Femur (tissue), 1 donor: ENCODE data around the gene TRAPPC11.

ENCODE experiments used
- DNase-seq: peaks from one replicate; pipeline ENCODE4 v3.0.0-alpha.2; 2017

TRAPPC11 gene

DNA sequence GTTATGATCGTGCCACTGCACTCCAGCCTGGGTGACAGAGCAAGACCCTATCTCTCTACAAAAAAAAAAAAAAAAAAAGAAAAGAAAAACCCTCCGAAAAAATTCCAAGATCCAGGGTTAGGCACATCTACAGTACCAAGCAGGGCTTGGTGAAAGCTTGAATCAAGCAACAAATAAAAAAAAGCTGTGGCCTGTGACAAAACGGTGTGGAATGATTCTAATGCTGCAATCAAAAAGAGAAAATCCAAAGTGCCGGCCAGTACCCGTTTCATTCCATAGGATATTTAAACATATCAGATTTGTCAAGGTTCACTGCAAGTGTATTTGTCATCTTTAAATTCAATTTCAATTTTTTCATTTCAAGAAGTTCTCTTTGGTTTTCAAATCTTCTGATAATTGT is 20.7 kb upstream of the TRAPPC11 start:
- DNase-seq = no peak

GRCh38 chr4:183639291-183639690 is 19.8 kb upstream of the TRAPPC11 start:
- DNase-seq = no peak

GRCh38 chr4:183645326-183645725 is 13.8 kb upstream of the TRAPPC11 start:
- DNase-seq = no peak

DNA sequence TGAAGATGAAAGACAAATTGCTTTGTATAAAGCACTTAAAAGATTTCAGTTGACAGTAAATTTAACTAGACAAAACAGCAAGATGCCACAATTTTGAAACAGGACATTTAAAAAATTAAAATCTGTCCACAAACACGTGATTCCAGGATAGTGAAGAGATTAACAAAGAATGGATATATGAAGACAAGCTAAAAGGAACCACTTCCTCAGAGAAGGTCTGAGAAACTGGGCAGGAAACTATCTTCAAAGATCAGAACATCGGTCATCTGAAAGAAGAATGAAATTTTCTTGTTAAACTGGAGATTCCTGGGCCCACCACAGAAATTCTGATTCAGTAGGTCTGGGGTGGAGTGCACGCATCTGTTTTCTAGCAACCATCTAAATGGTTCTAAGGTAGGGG is 1.5 kb upstream of the TRAPPC11 start:
- no peak for DNase-seq

DNA sequence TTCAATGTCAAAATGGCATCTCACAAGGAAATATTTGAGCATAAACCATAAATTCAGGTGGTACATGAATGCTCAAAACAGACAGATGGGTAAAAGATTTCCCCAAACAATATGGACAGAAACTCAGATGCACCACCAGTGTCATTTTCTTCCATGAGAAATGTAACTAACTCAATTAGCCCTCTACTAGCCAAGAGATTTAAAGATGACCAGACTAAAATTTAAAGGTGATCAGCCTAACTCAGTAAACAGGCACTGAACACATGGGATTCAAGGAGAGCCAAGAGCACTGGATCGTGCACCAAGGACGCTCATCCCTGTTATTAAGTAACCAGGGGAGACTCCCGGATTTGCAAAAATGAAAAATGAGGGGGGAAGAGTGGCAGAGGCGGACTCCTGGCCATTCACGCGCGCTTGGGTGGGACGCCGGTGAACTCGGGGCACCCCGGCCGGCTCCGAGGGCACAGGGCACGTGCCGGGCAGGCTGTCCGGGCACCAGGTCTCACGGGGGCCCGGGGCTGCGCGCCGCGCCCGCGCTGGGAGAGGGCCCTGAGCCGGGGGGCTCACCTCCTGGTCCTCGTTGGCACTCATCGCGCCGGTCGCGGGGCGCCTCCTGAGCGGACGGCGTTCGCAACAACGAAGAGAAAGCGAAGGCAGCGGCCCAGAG is 598 bp upstream of the TRAPPC11 start:
- DNase-seq = peak; percentile 42

GRCh38 chr4:183659872-183660242 is 764 bp downstream of the TRAPPC11 start:
- DNase-seq = no peak

- no peak for DNase-seq
Measured at GRCh38 chr4:183666088-183666487, 7.0 kb downstream of the TRAPPC11 start.

- DNase-seq = no peak
Measured at GRCh38 chr4:183670251-183670650, 11.2 kb downstream of the TRAPPC11 start.

- DNase-seq = no peak
Measured at GRCh38 chr4:183670960-183671555, 12.0 kb downstream of the TRAPPC11 start.

DNA sequence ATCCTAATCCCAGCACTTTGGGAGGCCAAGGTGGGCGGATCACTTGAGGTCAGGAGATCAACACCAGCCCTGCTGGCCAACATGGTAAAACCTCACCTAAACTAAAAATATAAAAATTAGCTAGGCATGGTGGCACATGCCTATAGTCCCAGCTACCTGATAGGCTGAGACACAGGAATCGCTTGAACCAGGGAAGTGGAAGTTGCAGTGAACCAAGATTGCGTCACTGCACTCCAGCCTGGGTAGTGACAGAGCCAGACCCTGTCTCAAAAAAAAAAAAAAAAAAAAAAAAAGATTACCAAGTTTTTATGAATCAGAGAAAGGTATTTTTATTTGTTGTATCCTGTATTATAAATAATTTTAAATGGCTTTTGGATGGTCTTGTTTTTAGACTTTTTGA is 15.1 kb downstream of the TRAPPC11 start:
- DNase-seq = no peak

GRCh38 chr4:183675625-183676024 is 16.5 kb downstream of the TRAPPC11 start:
- DNase-seq = no peak

DNA sequence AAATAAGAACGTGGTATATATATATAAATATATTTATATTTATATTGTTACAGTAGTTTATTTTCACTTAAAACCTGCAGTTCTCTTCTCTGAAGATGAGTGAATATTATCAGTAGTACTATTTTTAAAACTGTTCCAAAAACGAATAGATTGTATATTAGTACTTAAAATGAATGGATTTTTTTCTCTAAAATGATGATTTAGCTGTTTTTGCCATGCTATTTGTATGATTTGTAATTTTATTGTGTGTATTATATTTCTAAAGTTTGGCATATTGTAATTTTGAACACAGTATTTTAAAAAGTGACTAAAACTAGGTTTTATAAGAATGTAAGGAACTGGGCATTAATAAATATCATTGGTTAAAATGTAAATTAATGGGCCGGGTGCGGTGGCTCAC is 22.0 kb downstream of the TRAPPC11 start:
- DNase-seq = no peak

- no peak for DNase-seq
Measured at GRCh38 chr4:183686461-183686860, 27.4 kb downstream of the TRAPPC11 start.

DNA sequence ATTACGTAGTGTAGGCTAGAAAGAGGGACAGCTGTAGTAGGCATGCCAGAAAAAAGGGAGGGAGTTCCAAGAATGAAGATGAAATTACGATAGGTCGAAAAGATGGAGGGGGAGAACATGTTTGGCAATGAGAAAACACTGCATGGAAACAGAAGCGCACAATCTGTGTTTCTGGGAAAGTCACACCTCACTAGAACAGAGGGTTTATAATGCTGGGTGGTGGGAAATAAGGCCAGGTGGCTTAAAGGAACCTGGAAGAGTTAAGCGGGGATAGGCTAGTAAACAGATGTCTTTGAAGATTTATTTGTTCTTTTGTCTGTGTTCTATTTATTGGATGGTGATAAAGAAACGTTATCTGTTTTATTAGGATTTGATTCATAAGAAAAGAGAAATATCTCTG is 29.1 kb downstream of the TRAPPC11 start:
- DNase-seq = no peak

DNA sequence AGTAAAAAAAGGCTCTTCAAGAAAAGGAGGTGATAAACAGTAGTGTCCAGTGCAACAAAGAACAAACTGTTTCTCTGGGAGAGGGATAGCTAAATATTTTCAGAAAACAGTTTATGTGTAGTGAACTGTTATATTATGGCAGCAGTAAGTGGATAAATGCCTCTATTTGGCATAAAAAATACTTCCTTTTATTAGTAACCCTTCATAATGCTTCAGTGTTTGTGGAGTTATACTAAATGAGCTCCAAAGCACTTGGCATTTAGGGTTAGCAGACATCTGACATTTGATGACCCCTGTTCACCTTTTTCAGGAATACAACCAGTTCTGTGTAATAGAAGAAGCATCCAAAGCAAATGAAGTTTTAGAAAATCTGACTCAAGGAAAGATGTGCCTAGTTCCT is 31.9 kb downstream of the TRAPPC11 start:
- DNase-seq = no peak

DNA sequence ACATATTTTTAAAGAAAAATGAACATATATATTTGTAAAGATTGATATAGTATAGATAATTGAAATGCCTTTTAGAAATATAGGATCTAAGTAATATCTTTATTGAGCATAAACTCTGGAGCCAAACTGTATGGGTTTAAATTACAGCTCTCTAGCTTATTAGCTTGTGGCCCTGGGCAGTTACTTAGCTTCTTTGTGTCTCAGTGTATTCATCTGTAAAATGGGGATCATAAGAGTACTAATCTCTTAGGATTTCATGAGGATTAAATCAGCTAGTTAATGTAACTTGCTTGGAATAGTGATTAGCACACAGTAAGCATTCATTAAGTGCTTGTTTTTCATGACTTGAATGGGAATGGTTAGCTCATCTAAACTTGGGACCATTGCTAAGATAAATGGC is 32.8 kb downstream of the TRAPPC11 start:
- DNase-seq = no peak

GRCh38 chr4:183698909-183699308 is 39.8 kb downstream of the TRAPPC11 start:
- DNase-seq = no peak

DNA sequence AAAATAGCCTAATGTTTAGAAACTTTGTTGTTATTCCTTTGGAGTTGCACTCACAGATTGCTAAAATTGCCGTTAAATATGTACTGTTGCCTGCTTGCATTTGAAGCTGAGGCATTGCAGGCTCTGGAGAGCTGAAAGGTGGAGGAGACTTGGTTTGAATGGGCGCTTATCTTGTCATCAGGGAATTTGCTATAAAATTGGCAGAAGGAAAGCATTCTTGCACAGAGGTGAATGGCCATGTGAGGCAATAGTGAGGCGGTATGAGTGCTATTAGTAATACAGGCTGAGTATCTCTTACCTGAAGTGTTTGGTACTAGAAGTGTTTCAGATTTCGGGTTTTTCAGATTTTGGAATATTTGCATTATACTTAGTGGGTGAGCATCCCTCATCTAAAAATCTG is 41.3 kb downstream of the TRAPPC11 start:
- no peak for DNase-seq

GRCh38 chr4:183702492-183702891 is 43.4 kb downstream of the TRAPPC11 start:
- DNase-seq = no peak

- DNase-seq = no peak
Measured at GRCh38 chr4:183714626-183715025, 55.5 kb downstream of the TRAPPC11 start.

DNA sequence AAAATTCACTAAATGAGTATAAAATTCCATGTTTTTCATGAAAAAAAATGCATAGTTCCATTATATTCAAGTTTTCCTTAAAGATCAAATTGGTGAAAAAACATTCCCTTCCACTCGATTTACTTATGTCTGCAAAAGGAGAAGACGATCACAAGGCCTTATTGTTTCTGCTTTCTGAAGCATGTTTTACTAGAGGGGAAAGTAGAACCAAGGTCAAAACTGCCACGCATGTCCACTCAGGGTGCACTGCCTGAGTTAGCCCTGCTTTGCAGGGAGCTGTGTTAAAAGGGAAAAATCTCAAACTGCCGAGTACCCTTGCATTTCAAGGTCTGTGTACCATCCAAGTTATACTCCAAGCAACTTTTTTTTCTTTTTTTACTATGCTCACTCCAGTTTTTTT is 57.2 kb downstream of the TRAPPC11 start:
- DNase-seq = no peak

DNA sequence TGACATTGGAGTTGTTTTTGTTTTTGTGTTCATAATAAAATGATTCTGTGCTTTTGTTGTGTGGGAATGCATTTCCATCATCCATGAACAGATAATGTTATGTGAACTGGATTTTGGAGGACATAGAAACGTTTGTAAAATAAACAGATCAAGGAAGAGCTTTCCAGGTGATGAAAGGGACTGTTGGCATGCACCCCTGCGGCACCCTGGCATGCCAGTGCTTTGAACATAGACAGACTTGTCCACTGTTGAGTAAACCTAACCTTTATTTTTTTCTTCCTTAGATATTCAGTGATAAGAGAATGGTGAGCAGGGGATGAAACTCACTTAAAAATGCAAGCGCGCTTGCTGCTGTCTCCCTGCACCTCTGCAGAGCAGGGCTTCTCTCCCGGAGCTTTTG is 59.8 kb downstream of the TRAPPC11 start:
- DNase-seq = no peak

GRCh38 chr4:183721207-183722081 is 62.4 kb downstream of the TRAPPC11 start:
- DNase-seq = peak; percentile 54
